Stimulated activated naive CD4-positive, alpha-beta T cell treated with Interleukin-2 at 50 U/mL for 16 hours (primary cell): ENCODE results near the gene ANO7.
A peak's percentile ranks its signal among the peaks of the same experiment; 100 is the strongest.

Experiments
- DNase-seq: peaks from one replicate; lab custom pipeline; 2025; lab: John Stamatoyannopoulos, UW

Gene ANO7

GRCh38 chr2:241211276-241211675, 22.8 kb downstream of the ANO7 start:
- DNase-seq: no peak

GRCh38 chr2:241213041-241213440, 24.6 kb downstream of the ANO7 start:
- DNase-seq: no peak

GRCh38 chr2:241213567-241213966, 25.1 kb downstream of the ANO7 start:
- DNase-seq: no peak

GRCh38 chr2:241214209-241214608, 25.7 kb downstream of the ANO7 start:
- DNase-seq: no peak

GRCh38 chr2:241214766-241215165, 26.3 kb downstream of the ANO7 start:
- DNase-seq: no peak

- DNase-seq: no peak
These were observed 26.9 kb downstream of the ANO7 start for GRCh38 chr2:241215421-241215820.

- DNase-seq: no peak
These were observed 27.8 kb downstream of the ANO7 start for GRCh38 chr2:241216211-241216761.

- peak; percentile 21 for DNase-seq
These were observed 29.0 kb downstream of the ANO7 start for GRCh38 chr2:241217320-241218031.

GRCh38 chr2:241218131-241219029, 29.9 kb downstream of the ANO7 start:
- DNase-seq: peak; percentile 21

- DNase-seq: no peak
These were observed 30.5 kb downstream of the ANO7 start for GRCh38 chr2:241219030-241219382.

- DNase-seq: no peak
These were observed 31.4 kb downstream of the ANO7 start for GRCh38 chr2:241219856-241220356.

- DNase-seq: no peak
These were observed 34.9 kb downstream of the ANO7 start for GRCh38 chr2:241223211-241224017.

- no peak for DNase-seq
These were observed 35.8 kb downstream of the ANO7 start for GRCh38 chr2:241224018-241224850.

- DNase-seq: no peak
These were observed 36.5 kb downstream of the ANO7 start for GRCh38 chr2:241224851-241225438.

GRCh38 chr2:241225545-241225944, 37.1 kb downstream of the ANO7 start:
- no peak for DNase-seq

GRCh38 chr2:241225983-241226382, 37.5 kb downstream of the ANO7 start:
- no peak for DNase-seq

GRCh38 chr2:241226723-241227572, 38.5 kb downstream of the ANO7 start:
- no peak for DNase-seq

GRCh38 chr2:241227594-241227993, 39.1 kb downstream of the ANO7 start:
- DNase-seq: no peak

- DNase-seq: no peak
These were observed 39.8 kb downstream of the ANO7 start for GRCh38 chr2:241228081-241228859.
